Measurements from ENCODE around the gene PKIG.

DNA sequence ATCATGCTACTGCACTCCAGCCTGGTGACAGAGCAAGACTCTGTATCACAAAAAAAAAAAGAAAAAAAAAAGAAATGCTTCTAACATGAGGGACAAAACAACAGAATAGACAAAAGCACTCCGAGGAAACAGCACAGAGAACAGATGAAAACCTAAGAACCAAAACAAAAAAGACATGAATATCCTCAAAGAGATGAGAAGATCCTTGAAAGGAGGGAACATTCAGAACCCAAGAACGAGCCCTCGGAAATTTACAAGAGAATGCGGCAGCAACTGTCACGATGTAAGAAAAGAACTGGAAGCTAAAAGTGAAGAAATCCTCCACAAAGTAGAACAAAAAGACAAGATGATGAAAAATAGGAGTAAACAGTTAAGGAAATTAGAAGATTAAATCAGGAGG, 47.9 kb downstream of the PKIG start:
- TF ChIP-seq EZH2 (IDR thresholded peaks at IDR 0.05; ENCODE audit: low read length) = no peak
- TF ChIP-seq, protein P1, sequence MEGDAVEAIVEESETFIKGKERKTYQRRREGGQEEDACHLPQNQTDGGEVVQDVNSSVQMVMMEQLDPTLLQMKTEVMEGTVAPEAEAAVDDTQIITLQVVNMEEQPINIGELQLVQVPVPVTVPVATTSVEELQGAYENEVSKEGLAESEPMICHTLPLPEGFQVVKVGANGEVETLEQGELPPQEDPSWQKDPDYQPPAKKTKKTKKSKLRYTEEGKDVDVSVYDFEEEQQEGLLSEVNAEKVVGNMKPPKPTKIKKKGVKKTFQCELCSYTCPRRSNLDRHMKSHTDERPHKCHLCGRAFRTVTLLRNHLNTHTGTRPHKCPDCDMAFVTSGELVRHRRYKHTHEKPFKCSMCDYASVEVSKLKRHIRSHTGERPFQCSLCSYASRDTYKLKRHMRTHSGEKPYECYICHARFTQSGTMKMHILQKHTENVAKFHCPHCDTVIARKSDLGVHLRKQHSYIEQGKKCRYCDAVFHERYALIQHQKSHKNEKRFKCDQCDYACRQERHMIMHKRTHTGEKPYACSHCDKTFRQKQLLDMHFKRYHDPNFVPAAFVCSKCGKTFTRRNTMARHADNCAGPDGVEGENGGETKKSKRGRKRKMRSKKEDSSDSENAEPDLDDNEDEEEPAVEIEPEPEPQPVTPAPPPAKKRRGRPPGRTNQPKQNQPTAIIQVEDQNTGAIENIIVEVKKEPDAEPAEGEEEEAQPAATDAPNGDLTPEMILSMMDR (optimal IDR thresholded peaks at IDR 0.05 in 1 of 3, IDR thresholded peaks at IDR 0.05 in 1 of 3, conservative IDR thresholded peaks at IDR 0.05 in 1 of 3; ENCODE audit: extremely low read depth in 1 of 3, insufficient read depth in 2 of 3, low read length in 3 of 3) = no peak
